Loucy (cell line): Measurements from ENCODE around the gene ATXN2.
"Not testable (repeated sequence)": the region's sequence is repeated elsewhere in the genome, so short reads cannot be mapped to it uniquely, and the experiment has no call there.

Experiments
- H2AFZ ChIP-seq: fragments of 200-600 bp; sonication (generic); 2 replicates; pipeline ENCODE4 v1.6.0; 2016; ENCODE audit warnings: antibody characterized with exemption, mild to moderate bottlenecking, low read length, moderate library complexity
- H3F3A ChIP-seq: fragments of 200-600 bp; 2 replicates; pipeline ENCODE4 v1.6.0; 2016; ENCODE audit warnings: antibody characterized with exemption, low read depth, mild to moderate bottlenecking
- H3K27me3 ChIP-seq: fragments of 200-600 bp; sonication (generic); 2 replicates; pipeline ENCODE4 v1.6.1; 2014; ENCODE audit warnings: low read length, mild to moderate bottlenecking; ENCODE audit not compliant: insufficient read depth, poor library complexity, severe bottlenecking
- H3K36me3 ChIP-seq: fragments of 200-600 bp; sonication (generic); 2 replicates; pipeline ENCODE4 v1.6.1; 2016; ENCODE audit warnings: low read length; ENCODE audit not compliant: insufficient read depth
- H3K4me1 ChIP-seq: fragments of 200-600 bp; sonication (generic); 2 replicates; pipeline ENCODE4 v1.5.1; 2014; ENCODE audit warnings: low read length, mild to moderate bottlenecking; ENCODE audit not compliant: insufficient read depth, poor library complexity, severe bottlenecking
- H3K4me2 ChIP-seq: fragments of 200-600 bp; sonication (generic); 2 replicates; pipeline ENCODE4 v1.6.0; 2014; ENCODE audit warnings: antibody characterized with exemption, low read length, low read depth, mild to moderate bottlenecking; ENCODE audit not compliant: poor library complexity, severe bottlenecking
- H3K4me3 ChIP-seq: fragments of 200-600 bp; sonication (generic); 2 replicates; pipeline ENCODE4 v1.5.1; 2014; ENCODE audit warnings: low read length, mild to moderate bottlenecking, mixed read lengths; ENCODE audit not compliant: poor library complexity, severe bottlenecking
- H3K79me2 ChIP-seq: fragments of 200-600 bp; sonication (generic); 2 replicates; pipeline ENCODE4 v1.6.1; 2014; ENCODE audit warnings: low read length; ENCODE audit not compliant: insufficient read depth
- H3K9ac ChIP-seq: fragments of 200-600 bp; sonication (generic); 2 replicates; pipeline ENCODE4 v1.6.0; 2014; ENCODE audit warnings: mild to moderate bottlenecking, low read depth, low read length, moderate library complexity; ENCODE audit not compliant: poor library complexity, severe bottlenecking
- H3K9me2 ChIP-seq: fragments of 200-600 bp; sonication (generic); replicated peaks from 2 replicates; pipeline ENCODE4 v1.6.1; 2016; ENCODE audit warnings: low read depth, low read length, mixed read lengths
- H3K9me3 ChIP-seq: fragments of 200-600 bp; sonication (generic); 2 replicates; pipeline ENCODE4 v1.6.1; 2014; ENCODE audit warnings: mild to moderate bottlenecking, antibody characterized with exemption, low read length, low read depth; ENCODE audit not compliant: insufficient read depth
- H4K20me1 ChIP-seq: fragments of 200-600 bp; sonication (generic); 2 replicates; pipeline ENCODE4 v1.6.0; 2014; ENCODE audit warnings: antibody characterized with exemption, low read length, mild to moderate bottlenecking; ENCODE audit not compliant: insufficient read depth, poor library complexity, severe bottlenecking
- CTCF ChIP-seq: fragments of 200-600 bp; sonication (generic); conservative IDR thresholded peaks from 2 replicates; pipeline ENCODE4 v1.5.1; 2014; ENCODE audit warnings: mild to moderate bottlenecking, antibody characterized with exemption, low read length
- EZH2phosphoT487 ChIP-seq: fragments of 200-600 bp; IDR thresholded peaks from 2 replicates; pipeline ENCODE4 v1.6.1; 2018; ENCODE audit warnings: antibody characterized with exemption, mild to moderate bottlenecking, moderate library complexity, borderline replicate concordance

Gene ATXN2

GRCh38 chr12:111521801-111522200 lies 77.3 kb downstream of the ATXN2 start:
- Histone ChIP-seq H3K36me3 (peaks cover 91% of the 10 kb centered on the region), H2AFZ (no peak overlapping the region), H3K27me3 (no peaks in the 10 kb centered on the region), H3K4me2 (no peak overlapping the region), H3K79me2 (no peaks in the 10 kb centered on the region), H3K4me3 (no peak overlapping the region), H3K9me2 (no peaks in the 10 kb centered on the region), H3K9me3 (0 out of 2 replicates have a peak, but pooled peaks cover 6% of the 10 kb centered on the region), H3K4me1 (no peaks in the 10 kb centered on the region), H4K20me1 (no peaks in the 10 kb centered on the region), H3F3A (no peaks in the 10 kb centered on the region), H3K9ac (no peak overlapping the region)
- TF ChIP-seq EZH2phosphoT487 (no peak), CTCF (no peak)

- Histone ChIP-seq H2AFZ (no peak overlapping the region), H3K9ac (no peak overlapping the region), H3K4me3 (no peak overlapping the region), H3K4me2 (no peak overlapping the region), H3K9me3 (0 out of 2 replicates have a peak, but pooled peaks cover 3% of the 10 kb centered on the region), H3K9me2 (no peaks in the 10 kb centered on the region), H3F3A (no peaks in the 10 kb centered on the region), H3K79me2 (no peaks in the 10 kb centered on the region), H3K4me1 (no peaks in the 10 kb centered on the region), H4K20me1 (no peaks in the 10 kb centered on the region), H3K36me3 (peaks cover 98% of the 10 kb centered on the region), H3K27me3 (no peaks in the 10 kb centered on the region)
- TF ChIP-seq EZH2phosphoT487: no peak
- no peak for TF ChIP-seq CTCF
These were observed 79.2 kb downstream of the ATXN2 start for GRCh38 chr12:111519937-111520336.

GRCh38 chr12:111519083-111519482 lies 80.0 kb downstream of the ATXN2 start:
- no peaks in the 10 kb centered on the region for H3K9me3 ChIP-seq
- H3K9ac ChIP-seq: no peak overlapping the region
- no peaks in the 10 kb centered on the region for H4K20me1 ChIP-seq
- H3K36me3 ChIP-seq: peaks cover 91% of the 10 kb centered on the region
- H2AFZ ChIP-seq: no peak overlapping the region
- no peaks in the 10 kb centered on the region for H3F3A ChIP-seq
- TF ChIP-seq EZH2phosphoT487 (no peak), CTCF (no peak)
- H3K27me3 ChIP-seq: no peaks in the 10 kb centered on the region
- no peaks in the 10 kb centered on the region for H3K4me1 ChIP-seq
- no peaks in the 10 kb centered on the region for H3K79me2 ChIP-seq
- no peak overlapping the region for H3K4me2 ChIP-seq
- H3K9me2 ChIP-seq: no peaks in the 10 kb centered on the region
- no peak overlapping the region for H3K4me3 ChIP-seq

GRCh38 chr12:111507719-111508118 lies 91.4 kb downstream of the ATXN2 start:
- not testable (repeated sequence) for H4K20me1 ChIP-seq
- H3K36me3 ChIP-seq: peaks cover 63% of the 10 kb centered on the region

GRCh38 chr12:111507258-111507657 lies 91.9 kb downstream of the ATXN2 start:
- H3K9ac ChIP-seq, H3K9me2 ChIP-seq, H3K79me2 ChIP-seq, H3K9me3 ChIP-seq, H4K20me1 ChIP-seq, H2AFZ ChIP-seq, H3K4me2 ChIP-seq, H3K4me3 ChIP-seq, H3K4me1 ChIP-seq, H3K27me3 ChIP-seq, H3F3A ChIP-seq: not testable (repeated sequence)
- peaks cover 62% of the 10 kb centered on the region for H3K36me3 ChIP-seq

More at GRCh38 chr12:111507719-111508118, 91.4 kb downstream of the ATXN2 start:
- not testable (repeated sequence) for H3K9ac ChIP-seq, H3K4me2 ChIP-seq, H3K9me3 ChIP-seq, H3K9me2 ChIP-seq, H3F3A ChIP-seq, H2AFZ ChIP-seq, H3K4me1 ChIP-seq, H3K27me3 ChIP-seq, H3K4me3 ChIP-seq, H3K79me2 ChIP-seq
